WTC11 (cell line): ENCODE data around the gene YWHAQ. TPM values are rescaled to one million over a fixed set of nuclear protein-coding genes. Genes with fewer than 3 reads are reported as not detected.
A peak's percentile ranks its signal among the peaks of the same experiment; 100 is the strongest.
"Not testable (repeated sequence)": the region's sequence is repeated elsewhere in the genome, so short reads cannot be mapped to it uniquely, and the experiment has no call there.

Experiments
- ATAC-seq: fragments of 200-7000 bp; cut with Tn5 transposase; 2 replicates; pipeline ENCODE4 v1.10.0; 2021; ENCODE audit warnings: mild to moderate bottlenecking, moderate library complexity
- CTCF ChIA-PET: fragments of 300-600 bp; sonication (Branson Sonifier 250); formaldehyde crosslinking; loops from one replicate; lab custom pipeline; 2021; ENCODE audit warnings: antibody characterized with exemption; lab: Charles Lee
- POLR2A ChIA-PET: fragments of 350-600 bp; sonication (Branson Sonifier 250); formaldehyde crosslinking; loops from one replicate; lab custom pipeline; 2021; ENCODE audit warnings: antibody characterized with exemption; lab: Charles Lee
- DNase-seq: peaks from one replicate; pipeline ENCODE4 v3.0.0; 2021; ENCODE audit warnings: low spot score
- H3K27ac Mint-ChIP-seq: 2 replicates; pipeline ENCODE4 v1.8.0; 2021; ENCODE audit warnings: mixed read lengths
- H3K27me3 Mint-ChIP-seq: 2 replicates; pipeline ENCODE4 v1.8.0; 2021; ENCODE audit warnings: low read depth, mild to moderate bottlenecking, moderate library complexity, mixed read lengths
- H3K36me3 Mint-ChIP-seq: 2 replicates; pipeline ENCODE4 v1.8.0; 2021; ENCODE audit warnings: mixed read lengths
- H3K4me1 Mint-ChIP-seq: 2 replicates; pipeline ENCODE4 v1.8.0; 2022; ENCODE audit warnings: mixed read lengths
- H3K4me3 Mint-ChIP-seq: 2 replicates; pipeline ENCODE4 v1.8.0; 2021; ENCODE audit warnings: mild to moderate bottlenecking, moderate library complexity, mixed read lengths
- H3K9me3 Mint-ChIP-seq: 2 replicates; pipeline ENCODE4 v1.8.0; 2021; ENCODE audit warnings: mixed read lengths
- EMX1 ChIP-seq: fragments of 250-450 bp; sonication (Bioruptor Pico); IDR thresholded peaks from 2 replicates; pipeline ENCODE4 v1.8.0; 2021; ENCODE audit warnings: mild to moderate bottlenecking
- FOXP1 ChIP-seq: sonication (generic); formaldehyde crosslinking; IDR thresholded peaks from 2 replicates; pipeline ENCODE4 v1.8.0; 2022; ENCODE audit warnings: missing genetic modification reagents, mild to moderate bottlenecking, moderate library complexity, borderline replicate concordance
- GRHL2 ChIP-seq: fragments of 250-450 bp; sonication (Bioruptor Pico); IDR thresholded peaks from 2 replicates; pipeline ENCODE4 v1.8.0; 2022; ENCODE audit warnings: mild to moderate bottlenecking, moderate library complexity; ENCODE audit not compliant: insufficient replicate concordance, severe bottlenecking
- IRF2 ChIP-seq: sonication (generic); formaldehyde crosslinking; IDR thresholded peaks from 2 replicates; pipeline ENCODE4 v1.8.0; 2022; ENCODE audit warnings: low read depth, missing genetic modification reagents, borderline replicate concordance
- JUN ChIP-seq: sonication (generic); formaldehyde crosslinking; IDR thresholded peaks from 2 replicates; pipeline ENCODE4 v1.8.0; 2023; ENCODE audit warnings: mild to moderate bottlenecking, missing genetic modification reagents
- RORB ChIP-seq: fragments of 250-450 bp; sonication (Bioruptor Pico); IDR thresholded peaks from 2 replicates; pipeline ENCODE4 v1.9.0; 2021; ENCODE audit warnings: mild to moderate bottlenecking
- SMAD4 ChIP-seq: sonication (generic); formaldehyde crosslinking; IDR thresholded peaks from 2 replicates; pipeline ENCODE4 v1.8.0; 2022; ENCODE audit warnings: mild to moderate bottlenecking, missing genetic modification reagents
- TEAD1 ChIP-seq: sonication (generic); formaldehyde crosslinking; IDR thresholded peaks from 2 replicates; pipeline ENCODE4 v1.8.0; 2022; ENCODE audit warnings: mild to moderate bottlenecking, missing genetic modification reagents
- TEAD4 ChIP-seq: sonication (generic); formaldehyde crosslinking; IDR thresholded peaks from 2 replicates; pipeline ENCODE4 v1.8.0; 2022; ENCODE audit warnings: mild to moderate bottlenecking, missing genetic modification reagents
- TP53 ChIP-seq: sonication (generic); formaldehyde crosslinking; IDR thresholded peaks from 2 replicates; pipeline ENCODE4 v1.8.1; 2023; ENCODE audit warnings: mild to moderate bottlenecking, missing genetic modification reagents
- ZBTB21 ChIP-seq: sonication (generic); formaldehyde crosslinking; IDR thresholded peaks from 2 replicates; pipeline ENCODE4 v1.8.1; 2023; ENCODE audit warnings: mild to moderate bottlenecking, missing genetic modification reagents, borderline replicate concordance
- ZNF232 ChIP-seq: sonication (generic); formaldehyde crosslinking; IDR thresholded peaks from 2 replicates; pipeline ENCODE4 v1.8.0; 2022; ENCODE audit warnings: mild to moderate bottlenecking, missing genetic modification reagents
- total RNA-seq: library from RNA; stranded (reverse); gene quantifications from 3 replicates; pipeline ENCODE4 v1.2.3, GENCODE V29; 2021
- TF ChIP-seq, protein P1 (sequence below): sonication (generic); formaldehyde crosslinking; IDR thresholded peaks from 2 replicates; pipeline ENCODE4 v1.8.1; 2022; ENCODE audit warnings: low read depth, missing genetic modification reagents, borderline replicate concordance
- TF ChIP-seq, protein P2 (sequence below): sonication (generic); formaldehyde crosslinking; IDR thresholded peaks from 2 replicates; pipeline ENCODE4 v1.8.0; 2023; ENCODE audit warnings: mild to moderate bottlenecking, missing genetic modification reagents
- TF ChIP-seq, protein P3 (sequence below): sonication (generic); formaldehyde crosslinking; IDR thresholded peaks from 2 replicates; pipeline ENCODE4 v1.8.1; 2023; ENCODE audit warnings: mild to moderate bottlenecking, missing genetic modification reagents
- TF ChIP-seq, protein P4 (sequence below): sonication (generic); formaldehyde crosslinking; IDR thresholded peaks from 2 replicates; pipeline ENCODE4 v1.8.0; 2022; ENCODE audit warnings: missing genetic modification reagents

YWHAQ gene
- total RNA-seq, 1 experiment from 2014 or later = 395 TPM

DNA sequence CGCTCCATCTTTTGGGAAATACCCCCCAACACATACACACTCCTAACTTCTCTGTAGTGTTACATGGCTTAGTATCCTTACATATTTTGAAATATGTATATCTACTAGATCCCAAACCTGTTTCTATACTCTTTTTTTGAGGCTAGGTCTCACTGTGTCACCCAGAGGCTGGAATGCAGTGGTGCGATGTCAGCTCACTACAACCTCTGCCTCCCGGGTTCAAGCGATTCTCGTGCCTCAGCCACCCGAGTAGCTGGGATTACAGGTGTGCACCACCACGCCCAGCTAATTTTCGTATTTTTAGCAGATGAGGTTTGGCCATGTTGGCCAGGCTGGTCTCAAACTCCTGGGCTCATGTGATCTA is 19.3 kb downstream of the YWHAQ start:
- 0 out of 2 replicates have a peak, but pooled peaks have one; percentile 29 for TF ChIP-seq TEAD4
- ATAC-seq, DNase-seq, H3K36me3 Mint-ChIP-seq, H3K4me3 Mint-ChIP-seq, POLR2A ChIA-PET, H3K9me3 Mint-ChIP-seq, H3K27me3 Mint-ChIP-seq: not testable (repeated sequence)
- CTCF ChIA-PET = interaction anchor here (0.6 to 1.7 kb wide), 4 partner anchors 10 to 159 kb away, joined by 3 to 5 read pairs (median 3); no protein-coding TSS in a partner anchor
- Mint-ChIP-seq H3K27ac (peak overlapping the region; percentile 36; the same call in 1 of the 2 replicates), H3K4me1 (peaks cover 76% of the 10 kb centered on the region)

DNA sequence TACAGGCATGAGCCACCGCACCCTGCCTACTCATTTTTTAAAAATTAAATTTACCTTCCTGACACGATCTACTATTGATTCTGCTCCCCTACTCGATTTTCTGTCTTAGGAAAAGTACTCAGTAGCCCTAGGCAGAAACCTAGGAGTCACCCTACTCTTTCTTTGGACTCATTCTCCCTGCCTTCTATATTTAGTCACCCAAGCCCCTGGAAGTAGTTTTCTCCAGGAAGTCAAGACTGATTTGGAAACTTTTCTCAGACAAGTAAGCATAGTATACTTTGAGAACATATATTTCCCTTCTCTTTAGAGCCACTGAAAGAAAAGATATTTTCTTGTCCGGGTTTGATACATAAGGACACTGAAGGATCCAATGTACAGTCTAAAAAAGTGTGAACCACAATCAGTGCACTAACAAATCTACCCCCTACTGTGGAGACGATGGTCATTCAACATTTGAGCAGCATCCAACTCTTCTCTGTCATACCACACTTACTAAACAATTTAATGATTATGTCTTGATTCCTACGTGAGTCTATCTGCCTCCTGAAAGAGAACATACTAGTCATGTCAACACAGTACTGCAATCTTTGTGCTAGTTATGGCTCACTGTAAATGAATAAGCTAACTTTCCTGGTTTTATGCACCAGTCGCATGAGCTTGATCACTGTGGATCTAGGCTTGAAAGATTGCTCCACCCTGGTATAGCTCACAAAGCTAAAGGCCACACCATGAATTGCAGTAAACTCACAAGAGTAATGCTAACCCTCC is 19.8 kb downstream of the YWHAQ start:
- TF ChIP-seq FOXP1 (CRISPR knock-in tag) (no peak), ZBTB21 (CRISPR knock-in tag) (no peak), SMAD4 (CRISPR knock-in tag) (no peak), JUN (CRISPR knock-in tag) (no peak), ZNF232 (no peak)
- TF ChIP-seq, protein P1, sequence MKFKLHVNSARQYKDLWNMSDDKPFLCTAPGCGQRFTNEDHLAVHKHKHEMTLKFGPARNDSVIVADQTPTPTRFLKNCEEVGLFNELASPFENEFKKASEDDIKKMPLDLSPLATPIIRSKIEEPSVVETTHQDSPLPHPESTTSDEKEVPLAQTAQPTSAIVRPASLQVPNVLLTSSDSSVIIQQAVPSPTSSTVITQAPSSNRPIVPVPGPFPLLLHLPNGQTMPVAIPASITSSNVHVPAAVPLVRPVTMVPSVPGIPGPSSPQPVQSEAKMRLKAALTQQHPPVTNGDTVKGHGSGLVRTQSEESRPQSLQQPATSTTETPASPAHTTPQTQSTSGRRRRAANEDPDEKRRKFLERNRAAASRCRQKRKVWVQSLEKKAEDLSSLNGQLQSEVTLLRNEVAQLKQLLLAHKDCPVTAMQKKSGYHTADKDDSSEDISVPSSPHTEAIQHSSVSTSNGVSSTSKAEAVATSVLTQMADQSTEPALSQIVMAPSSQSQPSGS = no peak
- TF ChIP-seq, protein P2, sequence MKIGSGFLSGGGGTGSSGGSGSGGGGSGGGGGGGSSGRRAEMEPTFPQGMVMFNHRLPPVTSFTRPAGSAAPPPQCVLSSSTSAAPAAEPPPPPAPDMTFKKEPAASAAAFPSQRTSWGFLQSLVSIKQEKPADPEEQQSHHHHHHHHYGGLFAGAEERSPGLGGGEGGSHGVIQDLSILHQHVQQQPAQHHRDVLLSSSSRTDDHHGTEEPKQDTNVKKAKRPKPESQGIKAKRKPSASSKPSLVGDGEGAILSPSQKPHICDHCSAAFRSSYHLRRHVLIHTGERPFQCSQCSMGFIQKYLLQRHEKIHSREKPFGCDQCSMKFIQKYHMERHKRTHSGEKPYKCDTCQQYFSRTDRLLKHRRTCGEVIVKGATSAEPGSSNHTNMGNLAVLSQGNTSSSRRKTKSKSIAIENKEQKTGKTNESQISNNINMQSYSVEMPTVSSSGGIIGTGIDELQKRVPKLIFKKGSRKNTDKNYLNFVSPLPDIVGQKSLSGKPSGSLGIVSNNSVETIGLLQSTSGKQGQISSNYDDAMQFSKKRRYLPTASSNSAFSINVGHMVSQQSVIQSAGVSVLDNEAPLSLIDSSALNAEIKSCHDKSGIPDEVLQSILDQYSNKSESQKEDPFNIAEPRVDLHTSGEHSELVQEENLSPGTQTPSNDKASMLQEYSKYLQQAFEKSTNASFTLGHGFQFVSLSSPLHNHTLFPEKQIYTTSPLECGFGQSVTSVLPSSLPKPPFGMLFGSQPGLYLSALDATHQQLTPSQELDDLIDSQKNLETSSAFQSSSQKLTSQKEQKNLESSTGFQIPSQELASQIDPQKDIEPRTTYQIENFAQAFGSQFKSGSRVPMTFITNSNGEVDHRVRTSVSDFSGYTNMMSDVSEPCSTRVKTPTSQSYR (CRISPR knock-in tag) = no peak
- H3K9me3 Mint-ChIP-seq = no peaks in the 10 kb centered on the region
- ChIA-PET CTCF (interaction anchor here (0.9 to 1.7 kb wide), 3 partner anchors 12 to 159 kb away, joined by 3 to 5 read pairs (median 3); no protein-coding TSS in a partner anchor), POLR2A (no interaction called here)
- H3K27me3 Mint-ChIP-seq = no peaks in the 10 kb centered on the region
- no peak for ATAC-seq
- H3K36me3 Mint-ChIP-seq = no peaks in the 10 kb centered on the region
- DNase-seq = no peak
- peaks cover 72% of the 10 kb centered on the region for H3K4me1 Mint-ChIP-seq
- peak overlapping the region; percentile 36 for H3K27ac Mint-ChIP-seq
- H3K4me3 Mint-ChIP-seq = no peak overlapping the region

DNA sequence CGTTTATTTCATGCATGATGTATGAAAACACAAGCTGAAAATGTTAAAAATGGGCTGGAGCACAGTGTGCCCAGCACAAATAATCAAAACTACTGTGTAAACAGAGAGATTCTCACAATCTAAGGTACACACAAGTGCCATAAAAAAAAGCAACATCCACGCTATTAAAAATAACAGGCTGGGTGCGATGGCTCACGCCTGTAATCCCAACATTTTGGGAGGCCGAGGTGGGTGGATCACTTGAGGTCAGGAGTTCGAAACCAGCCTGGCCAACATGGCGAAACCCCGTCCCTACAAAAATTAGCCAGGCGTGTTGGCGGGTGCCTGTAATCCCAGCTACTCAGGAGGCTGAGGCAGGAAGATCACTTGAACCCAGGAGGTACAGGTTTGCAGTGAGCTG is 22.3 kb downstream of the YWHAQ start:
- H3K9me3 Mint-ChIP-seq, ATAC-seq, H3K36me3 Mint-ChIP-seq, POLR2A ChIA-PET, H3K27me3 Mint-ChIP-seq, H3K4me3 Mint-ChIP-seq, DNase-seq: not testable (repeated sequence)
- Mint-ChIP-seq H3K27ac (peak overlapping the region; percentile 46), H3K4me1 (peaks cover 60% of the 10 kb centered on the region)
- CTCF ChIA-PET = interaction anchor here (1.0 kb wide), 1 partner anchor 40 kb away, joined by 3 read pairs; no protein-coding TSS in a partner anchor

DNA sequence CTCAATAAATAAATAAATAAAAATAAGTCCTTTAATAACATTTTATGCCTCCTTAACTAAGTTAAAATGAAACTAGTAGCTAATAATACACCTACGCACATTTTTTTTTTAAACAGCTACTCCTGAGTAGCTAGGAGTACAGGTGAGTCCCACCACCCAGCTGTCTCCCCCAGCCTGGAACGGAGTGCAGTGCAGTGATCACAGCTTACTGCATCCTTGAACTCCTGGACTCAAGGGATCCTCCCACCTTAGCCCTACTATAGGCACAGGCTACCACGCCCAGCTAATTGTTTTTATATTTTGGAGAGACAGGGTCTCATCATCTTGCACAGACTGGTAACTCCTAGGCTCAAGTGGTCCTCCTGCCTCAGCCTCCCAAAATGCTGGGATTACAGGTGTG is 28.4 kb downstream of the YWHAQ start:
- Mint-ChIP-seq H3K36me3 (peaks cover 53% of the 10 kb centered on the region), H3K9me3 (peaks cover 21% of the 10 kb centered on the region), H3K27me3 (no peaks in the 10 kb centered on the region), H3K27ac (no peak overlapping the region), H3K4me3 (no peak overlapping the region), H3K4me1 (peaks cover 6% of the 10 kb centered on the region)
- ATAC-seq = no peak
- CTCF ChIA-PET = interaction anchor here (0.5 to 1.2 kb wide), 3 partner anchors 9 to 129 kb away, joined by 3 read pairs; no protein-coding TSS in a partner anchor
- POLR2A ChIA-PET = no interaction called here
- DNase-seq = no peak
- TF ChIP-seq IRF2 (CRISPR knock-in tag) (no peak), TP53 (CRISPR knock-in tag) (no peak), JUN (CRISPR knock-in tag) (no peak), GRHL2 (CRISPR knock-in tag) (no peak), RORB (no peak), TEAD1 (CRISPR knock-in tag) (no peak), EMX1 (CRISPR knock-in tag) (no peak)
- TF ChIP-seq, protein P3, sequence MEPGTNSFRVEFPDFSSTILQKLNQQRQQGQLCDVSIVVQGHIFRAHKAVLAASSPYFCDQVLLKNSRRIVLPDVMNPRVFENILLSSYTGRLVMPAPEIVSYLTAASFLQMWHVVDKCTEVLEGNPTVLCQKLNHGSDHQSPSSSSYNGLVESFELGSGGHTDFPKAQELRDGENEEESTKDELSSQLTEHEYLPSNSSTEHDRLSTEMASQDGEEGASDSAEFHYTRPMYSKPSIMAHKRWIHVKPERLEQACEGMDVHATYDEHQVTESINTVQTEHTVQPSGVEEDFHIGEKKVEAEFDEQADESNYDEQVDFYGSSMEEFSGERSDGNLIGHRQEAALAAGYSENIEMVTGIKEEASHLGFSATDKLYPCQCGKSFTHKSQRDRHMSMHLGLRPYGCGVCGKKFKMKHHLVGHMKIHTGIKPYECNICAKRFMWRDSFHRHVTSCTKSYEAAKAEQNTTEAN (CRISPR knock-in tag) = no peak
- TF ChIP-seq, protein P2 (CRISPR knock-in tag) = no peak
- TF ChIP-seq, protein P4, sequence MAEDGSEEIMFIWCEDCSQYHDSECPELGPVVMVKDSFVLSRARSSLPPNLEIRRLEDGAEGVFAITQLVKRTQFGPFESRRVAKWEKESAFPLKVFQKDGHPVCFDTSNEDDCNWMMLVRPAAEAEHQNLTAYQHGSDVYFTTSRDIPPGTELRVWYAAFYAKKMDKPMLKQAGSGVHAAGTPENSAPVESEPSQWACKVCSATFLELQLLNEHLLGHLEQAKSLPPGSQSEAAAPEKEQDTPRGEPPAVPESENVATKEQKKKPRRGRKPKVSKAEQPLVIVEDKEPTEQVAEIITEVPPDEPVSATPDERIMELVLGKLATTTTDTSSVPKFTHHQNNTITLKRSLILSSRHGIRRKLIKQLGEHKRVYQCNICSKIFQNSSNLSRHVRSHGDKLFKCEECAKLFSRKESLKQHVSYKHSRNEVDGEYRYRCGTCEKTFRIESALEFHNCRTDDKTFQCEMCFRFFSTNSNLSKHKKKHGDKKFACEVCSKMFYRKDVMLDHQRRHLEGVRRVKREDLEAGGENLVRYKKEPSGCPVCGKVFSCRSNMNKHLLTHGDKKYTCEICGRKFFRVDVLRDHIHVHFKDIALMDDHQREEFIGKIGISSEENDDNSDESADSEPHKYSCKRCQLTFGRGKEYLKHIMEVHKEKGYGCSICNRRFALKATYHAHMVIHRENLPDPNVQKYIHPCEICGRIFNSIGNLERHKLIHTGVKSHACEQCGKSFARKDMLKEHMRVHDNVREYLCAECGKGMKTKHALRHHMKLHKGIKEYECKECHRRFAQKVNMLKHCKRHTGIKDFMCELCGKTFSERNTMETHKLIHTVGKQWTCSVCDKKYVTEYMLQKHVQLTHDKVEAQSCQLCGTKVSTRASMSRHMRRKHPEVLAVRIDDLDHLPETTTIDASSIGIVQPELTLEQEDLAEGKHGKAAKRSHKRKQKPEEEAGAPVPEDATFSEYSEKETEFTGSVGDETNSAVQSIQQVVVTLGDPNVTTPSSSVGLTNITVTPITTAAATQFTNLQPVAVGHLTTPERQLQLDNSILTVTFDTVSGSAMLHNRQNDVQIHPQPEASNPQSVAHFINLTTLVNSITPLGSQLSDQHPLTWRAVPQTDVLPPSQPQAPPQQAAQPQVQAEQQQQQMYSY (CRISPR knock-in tag) = no peak
